GM21723 (cell line): ENCODE measurements around the gene POLR1D.
"Not testable (repeated sequence)": the region's sequence is repeated elsewhere in the genome, so short reads cannot be mapped to it uniquely, and the experiment has no call there.

Experiments
- ATAC-seq: cut with Tn5 transposase; IDR thresholded peaks from one replicate; pipeline ENCODE4 v1.9.1; 2021; ENCODE audit warnings: mild to moderate bottlenecking, moderate library complexity; ENCODE audit not compliant: unreplicated experiment

POLR1D gene

DNA sequence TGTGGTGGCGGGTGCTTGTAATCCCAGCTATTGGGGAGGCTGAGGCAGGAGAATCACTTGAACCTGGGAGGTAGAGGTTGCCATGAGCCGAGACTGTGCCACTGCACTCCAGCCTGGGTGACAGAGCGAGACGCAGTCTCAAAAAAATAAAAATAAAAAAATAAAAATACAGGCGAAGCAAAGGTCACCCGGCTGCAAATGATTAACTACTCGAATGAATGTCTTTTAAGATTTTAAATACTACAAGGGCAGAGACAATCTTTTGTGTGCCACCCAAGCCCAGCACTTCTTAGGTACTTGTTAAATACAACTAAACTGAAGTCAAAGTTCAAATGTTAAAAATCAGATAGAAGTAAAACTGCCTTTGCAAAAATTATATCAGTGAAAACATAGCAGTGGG, 8.1 kb upstream of the POLR1D start:
- ATAC-seq, result no peak

DNA sequence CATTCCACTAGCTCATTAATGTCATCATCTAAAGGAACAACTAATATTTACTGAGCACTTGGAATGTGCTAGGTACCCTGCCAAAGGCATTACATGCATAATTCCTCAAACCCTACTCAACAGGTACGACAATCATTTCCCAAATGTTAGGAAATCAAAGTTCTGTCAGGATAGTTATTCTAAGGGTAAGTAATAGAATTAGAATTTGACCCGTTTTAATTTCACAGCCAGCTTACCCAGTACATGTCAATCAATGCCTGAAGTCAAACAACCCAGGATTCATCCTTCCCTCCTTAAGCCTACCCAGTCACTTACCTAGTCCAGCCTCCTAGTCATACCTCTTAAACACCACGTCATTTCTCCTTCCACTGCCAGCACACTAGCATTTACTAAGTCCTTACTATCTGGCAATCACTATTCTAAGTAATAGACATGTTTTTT, 3.8 kb upstream of the POLR1D start:
- no peak for ATAC-seq

DNA sequence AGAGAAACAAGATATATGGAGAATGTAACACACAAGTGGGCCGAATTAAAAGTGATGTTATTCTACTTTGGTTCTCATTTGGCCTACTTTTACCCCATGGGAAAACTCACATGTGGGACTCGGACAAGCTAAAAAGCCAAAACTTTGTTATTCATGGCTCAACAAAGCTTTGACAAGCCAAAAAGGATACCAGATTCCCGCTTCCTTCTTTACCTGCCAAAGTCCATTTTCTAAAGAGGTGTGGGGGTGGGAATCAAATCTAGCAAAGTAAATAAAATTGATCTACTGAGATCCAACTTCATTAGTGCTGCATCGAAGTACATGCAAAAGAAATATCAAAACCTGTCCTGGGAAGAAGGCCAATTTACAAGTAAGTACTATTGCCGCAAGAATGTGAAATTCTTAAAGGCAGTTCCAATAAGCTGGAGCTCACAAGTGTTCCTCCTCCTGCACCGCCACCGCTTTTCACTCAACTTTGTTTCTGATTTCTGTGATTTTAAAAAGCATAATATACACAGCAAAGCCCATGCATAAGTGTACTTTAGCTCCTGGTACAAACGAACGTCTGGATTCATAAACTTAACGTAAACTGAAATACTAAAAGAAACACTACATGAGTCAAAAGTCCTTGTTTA, 2.5 kb upstream of the POLR1D start:
- no peak for ATAC-seq

- ATAC-seq, result peak; percentile 37
Measured at GRCh38 chr13:27619728-27620376, 1.8 kb upstream of the POLR1D start.

DNA sequence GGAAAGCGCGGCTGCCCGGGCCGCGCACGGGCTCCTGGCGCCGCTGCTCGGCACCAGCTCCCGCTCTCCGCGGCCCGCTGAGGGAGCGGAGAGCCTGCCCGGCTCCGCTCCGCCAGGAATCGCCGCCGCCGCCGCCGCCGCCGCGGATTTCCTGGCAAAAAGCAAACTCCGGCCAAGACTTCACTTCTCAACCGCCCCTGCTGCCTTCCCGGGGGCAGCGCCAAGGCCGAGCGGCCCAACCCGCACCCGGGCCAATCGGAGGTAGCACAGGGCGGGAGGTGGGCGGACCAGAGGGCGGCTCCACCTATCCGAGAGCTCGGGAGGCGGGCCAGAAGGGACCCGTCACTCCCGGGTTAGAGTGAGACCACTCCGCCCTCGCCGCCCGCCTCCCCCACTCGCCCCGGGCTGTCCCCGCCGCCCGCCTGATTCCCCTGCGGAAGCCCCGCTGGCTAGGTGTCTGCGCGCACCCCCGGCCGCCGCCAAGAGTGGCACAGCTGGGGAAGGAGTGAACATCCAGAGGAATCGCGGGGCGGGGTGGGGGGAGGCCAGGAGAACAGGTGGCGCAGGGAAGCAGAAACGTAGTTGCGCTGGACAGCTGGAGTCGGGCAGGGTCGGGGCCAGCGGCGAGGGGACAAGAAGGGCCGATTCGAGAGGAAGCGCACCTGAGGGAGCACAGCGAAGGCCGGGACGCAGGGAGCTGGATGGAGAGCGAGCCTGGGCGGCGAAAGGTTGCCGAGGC, 1.1 kb upstream of the POLR1D start, which contains the start of gene LNX2:
TSS of gene LNX2 (minus strand) at position 153 of the 739 bp plus-strand sequence. CDS start 38,826 bp downstream, outside the sequence.
- peak; percentile 87 for ATAC-seq

- ATAC-seq, result no peak
Measured at GRCh38 chr13:27621116-27621365, 651 bp upstream of the POLR1D start.

DNA sequence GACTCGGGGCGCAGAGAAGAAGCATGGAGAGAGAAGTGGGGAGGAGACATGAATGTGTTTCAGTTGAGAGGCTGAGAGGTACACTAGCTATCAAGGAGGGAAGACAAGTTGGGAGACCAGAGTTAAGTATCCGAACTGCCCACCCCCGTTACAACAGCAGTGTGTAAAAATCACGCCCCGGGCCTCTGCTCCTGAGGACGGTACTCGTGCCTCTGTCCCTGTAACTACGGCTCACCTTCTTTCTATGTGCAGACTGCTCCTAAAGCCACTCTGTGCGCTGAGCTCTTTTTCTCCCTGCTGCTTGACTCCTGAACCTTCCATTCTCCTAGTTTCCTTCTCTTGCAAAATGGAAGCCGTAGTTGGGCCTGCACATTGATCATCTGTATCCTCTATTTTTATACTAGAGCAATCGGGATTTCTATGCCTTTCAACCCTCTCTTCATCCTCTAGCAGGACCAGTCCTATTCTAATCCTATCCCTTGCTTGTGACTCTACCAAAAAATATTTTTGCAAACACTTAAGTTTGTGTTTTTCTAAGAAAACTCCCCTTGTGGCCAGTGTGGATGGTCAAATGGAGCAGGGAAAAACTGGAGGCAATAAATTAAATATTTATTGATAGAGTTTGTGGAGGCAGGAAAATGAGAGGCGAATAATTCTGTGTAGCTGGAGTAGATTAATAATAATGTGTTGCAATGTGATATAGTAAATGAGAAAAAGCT, 569 bp downstream of the POLR1D start:
- ATAC-seq, result no peak

DNA sequence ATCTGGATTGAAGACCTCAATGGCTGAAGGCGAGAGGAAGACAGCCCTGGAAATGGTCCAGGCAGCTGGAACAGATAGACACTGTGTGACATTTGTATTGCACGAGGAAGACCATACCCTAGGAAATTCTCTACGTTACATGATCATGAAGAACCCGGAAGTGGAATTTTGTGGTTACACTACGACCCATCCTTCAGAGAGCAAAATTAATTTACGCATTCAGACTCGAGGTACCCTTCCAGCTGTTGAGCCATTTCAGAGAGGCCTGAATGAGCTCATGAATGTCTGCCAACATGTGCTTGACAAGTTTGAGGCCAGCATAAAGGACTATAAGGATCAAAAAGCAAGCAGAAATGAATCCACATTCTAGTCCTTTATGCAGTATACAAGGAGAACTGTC, 1.2 kb downstream of the POLR1D start:
- ATAC-seq, result no peak

DNA sequence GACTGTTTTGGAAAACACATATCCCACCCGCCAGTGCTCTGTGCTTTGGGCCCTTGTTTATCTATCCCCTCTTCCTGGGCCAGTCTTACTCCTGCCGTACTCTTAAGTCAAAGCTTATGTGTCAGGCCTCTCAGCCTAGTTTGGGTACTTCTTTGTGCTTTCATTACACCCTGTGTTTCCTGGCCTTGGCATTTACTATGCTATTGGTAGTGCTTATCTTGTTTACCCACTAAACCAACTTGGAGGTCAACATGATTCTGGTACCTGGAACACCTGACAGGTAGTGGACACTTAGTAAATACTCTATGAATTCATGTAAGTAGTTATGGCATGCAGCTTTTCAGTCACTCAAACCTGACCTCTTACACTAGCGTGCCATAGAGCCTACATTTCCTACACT, 2.4 kb downstream of the POLR1D start:
- no peak for ATAC-seq

- no peak for ATAC-seq
Measured at GRCh38 chr13:27625839-27626238, 4.1 kb downstream of the POLR1D start.

- ATAC-seq, result no peak
Measured at GRCh38 chr13:27627380-27627779, 5.7 kb downstream of the POLR1D start.

DNA sequence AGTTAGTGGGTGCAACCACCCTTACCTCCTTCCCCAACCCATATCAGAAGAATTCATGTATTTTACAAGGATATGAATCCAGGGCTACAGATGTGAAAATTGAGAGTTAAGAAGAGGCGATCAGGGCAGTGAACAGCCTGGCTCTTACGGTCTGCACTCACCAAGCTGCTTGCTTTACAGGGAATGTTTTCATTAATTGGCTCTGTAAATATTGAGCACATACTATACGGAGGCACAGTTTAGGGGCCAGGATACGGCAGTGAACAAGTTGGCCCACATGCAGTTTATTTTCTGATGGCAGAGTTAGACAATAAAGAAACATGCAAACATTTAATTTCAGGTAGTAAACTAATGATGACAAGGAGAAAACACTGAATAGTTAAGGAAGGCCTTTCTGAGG, 6.4 kb downstream of the POLR1D start:
- no peak for ATAC-seq

- not testable (repeated sequence) for ATAC-seq
Measured at GRCh38 chr13:27628766-27629165, 7.1 kb downstream of the POLR1D start.

DNA sequence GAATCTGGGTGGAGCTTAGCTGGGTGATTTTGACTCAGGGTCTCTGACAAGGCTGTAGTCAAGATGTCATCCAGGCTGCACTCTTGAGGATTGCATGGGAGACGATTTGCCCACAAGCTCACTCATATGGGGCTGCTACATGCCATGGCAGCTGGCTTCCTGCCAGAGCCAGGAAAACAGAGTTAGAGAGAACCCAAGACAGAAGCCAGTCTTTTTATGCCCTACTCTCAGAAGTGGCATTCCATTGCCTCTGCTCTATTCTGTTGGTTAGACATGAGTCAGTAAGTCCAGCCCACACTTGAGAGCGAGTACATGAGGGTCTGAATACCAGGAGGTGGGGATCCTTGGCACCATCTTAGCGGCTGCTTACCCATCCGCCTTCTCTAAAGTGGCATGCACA, 9.5 kb downstream of the POLR1D start:
- ATAC-seq, result no peak

GRCh38 chr13:27631665-27632064, 10.0 kb downstream of the POLR1D start:
- no peak for ATAC-seq

- ATAC-seq, result no peak
Measured at GRCh38 chr13:27632214-27632613, 10.5 kb downstream of the POLR1D start.

DNA sequence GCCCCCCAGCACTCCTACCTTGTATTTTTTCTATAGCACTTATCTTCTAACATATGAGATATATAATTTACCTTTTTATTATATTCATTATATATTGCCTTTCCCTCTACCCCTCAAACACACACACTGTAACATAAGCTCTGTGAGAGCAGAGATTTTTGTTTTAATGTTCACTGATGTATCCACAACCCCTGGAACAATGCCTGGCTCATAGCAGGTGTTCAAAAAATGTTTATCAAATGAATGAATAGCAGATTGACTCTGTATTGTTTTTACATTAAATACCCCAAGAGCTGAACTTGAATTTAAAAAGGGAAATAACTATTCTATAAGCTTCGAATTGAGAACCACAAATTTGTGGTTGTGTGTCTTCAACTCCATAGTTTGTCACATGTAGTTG, 11.0 kb downstream of the POLR1D start:
- no peak for ATAC-seq

DNA sequence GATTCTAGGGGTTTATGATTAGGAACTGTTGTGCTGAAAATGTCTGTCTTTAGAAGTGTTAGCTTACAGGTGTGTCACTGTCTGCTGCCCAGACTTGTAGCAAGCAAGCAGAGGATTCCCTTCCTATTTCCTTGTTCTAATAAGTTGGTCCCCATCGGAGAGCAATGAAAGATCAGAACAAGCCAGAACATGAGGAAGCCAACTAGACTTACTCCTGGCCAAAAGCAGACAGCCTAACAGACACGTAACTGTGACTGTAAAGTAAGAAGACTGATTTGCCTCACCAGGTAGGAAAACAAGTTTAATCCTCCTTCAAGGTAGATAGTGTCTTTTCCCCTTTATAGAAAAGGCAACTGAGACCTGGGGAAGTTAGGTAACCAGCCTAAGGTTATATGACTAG, 12.5 kb downstream of the POLR1D start:
- no peak for ATAC-seq

DNA sequence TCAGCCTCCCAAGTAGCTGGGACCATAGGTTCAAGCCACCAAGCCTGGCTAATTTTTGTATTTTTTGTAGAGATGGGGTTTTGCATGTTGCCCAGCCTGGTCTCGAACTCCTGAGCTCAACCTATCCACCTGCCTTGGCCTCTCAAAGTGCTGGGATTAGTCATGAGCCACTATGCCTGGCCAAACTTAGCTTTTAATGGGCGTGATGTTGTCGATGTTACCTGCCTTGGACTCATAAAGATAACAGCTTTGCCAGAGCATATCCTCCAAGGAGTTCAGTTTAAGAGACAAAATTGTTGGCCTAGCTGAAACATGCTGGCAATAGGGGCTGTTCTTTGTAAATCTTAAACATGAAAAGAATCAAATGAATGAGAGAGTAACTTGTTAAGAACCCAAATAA, 13.1 kb downstream of the POLR1D start:
- ATAC-seq, result no peak

- ATAC-seq, result no peak
Measured at GRCh38 chr13:27635266-27635665, 13.6 kb downstream of the POLR1D start.

- no peak for ATAC-seq
Measured at GRCh38 chr13:27636589-27637288, 15.0 kb downstream of the POLR1D start.
